ENCODE results near the gene ASCL4. TPM values are rescaled to one million over a fixed set of nuclear protein-coding genes. Genes with fewer than 3 reads are reported as not detected.

The ASCL4 gene, protein sequence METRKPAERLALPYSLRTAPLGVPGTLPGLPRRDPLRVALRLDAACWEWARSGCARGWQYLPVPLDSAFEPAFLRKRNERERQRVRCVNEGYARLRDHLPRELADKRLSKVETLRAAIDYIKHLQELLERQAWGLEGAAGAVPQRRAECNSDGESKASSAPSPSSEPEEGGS
- not detected in 2 replicates for total RNA-seq

DNA sequence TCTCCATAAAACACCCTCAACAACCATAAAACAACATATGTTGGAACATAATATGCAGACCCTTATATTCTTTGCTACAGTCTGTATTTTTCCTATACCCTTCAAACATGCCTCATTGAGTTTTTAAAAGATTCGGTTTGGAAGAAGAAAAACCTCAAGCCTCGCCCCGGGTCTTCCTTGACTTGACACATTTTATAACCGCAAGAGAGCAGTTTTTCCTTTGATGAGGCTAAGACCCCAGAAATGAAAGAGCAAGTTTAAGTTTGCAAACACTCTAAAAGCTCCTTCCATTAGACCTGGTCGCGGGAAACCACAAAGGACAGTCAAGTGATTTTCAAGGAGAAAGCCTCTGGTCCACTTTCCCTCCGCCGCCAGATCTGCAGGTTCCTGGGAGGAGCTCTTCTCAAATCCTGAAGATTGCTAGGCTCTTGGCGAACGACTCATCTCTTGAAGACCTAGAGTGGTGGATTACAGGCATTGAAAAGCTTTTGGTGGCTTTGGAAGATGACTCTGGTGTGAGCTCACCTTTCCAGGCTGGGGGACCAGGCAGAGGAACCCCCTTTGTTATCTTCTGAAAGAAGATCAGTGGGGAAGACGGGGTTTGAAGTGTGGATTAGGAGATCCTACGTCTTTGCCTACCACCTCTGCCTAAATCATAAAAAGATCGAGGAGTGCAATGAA is at the start of gene ASCL4:
Gene ASCL4, plus strand, starts transcription at position 356 of the 681 bp plus-strand sequence. CDS start 515 bp downstream, outside the sequence.

DNA sequence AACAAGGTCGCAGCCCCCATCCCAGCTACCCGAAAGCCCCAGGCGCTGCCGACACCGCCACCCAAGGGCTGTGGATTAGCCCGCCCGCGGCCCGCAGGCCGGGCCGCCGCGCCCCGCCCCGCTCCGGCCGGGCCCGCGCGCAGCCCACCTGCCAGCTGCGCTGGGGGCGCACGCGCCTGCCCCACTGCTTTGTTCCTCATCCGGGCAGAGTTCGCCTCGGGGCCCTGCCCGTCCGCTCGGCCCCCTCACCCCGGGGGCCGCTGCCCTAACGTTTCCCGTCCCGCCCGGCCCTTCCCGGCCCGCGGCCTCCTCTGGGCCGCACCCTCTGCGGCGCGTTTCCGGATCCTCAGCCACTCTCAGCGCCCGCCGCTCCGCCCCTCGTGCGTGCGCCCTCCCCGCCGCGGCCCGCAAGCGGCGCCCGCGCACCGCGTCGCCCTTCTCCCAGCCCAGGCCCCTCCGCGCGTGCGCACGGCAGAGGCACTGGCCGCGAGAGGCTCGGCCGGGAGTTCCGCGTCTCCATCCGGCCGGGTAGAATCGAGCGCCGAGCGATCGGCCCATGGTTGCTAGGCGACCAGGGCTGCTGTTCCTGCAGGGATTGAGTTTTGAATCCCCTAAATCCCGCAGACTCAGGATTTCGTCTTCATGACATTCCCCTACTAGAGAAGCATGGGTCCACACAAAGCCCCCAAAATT is 13.5 kb upstream of the ASCL4 start, which contains the start of gene PRDM4:
Gene PRDM4, minus strand, starts transcription at position 329 of the 693 bp plus-strand sequence. CDS start 622 bp downstream, outside the sequence.

Other genes with a start within 250 kb of the ASCL4 start
- 63.7 and 69.2 TPM in 2 replicates for gene PWP1, start 88.9 kb upstream of the ASCL4 start, total RNA-seq
- gene PRDM4, start 13.6 kb upstream of the ASCL4 start, total RNA-seq, result 16.8 and 17.7 TPM in 2 replicates